COLO829 (cell line): ENCODE results near the gene PIGX.
"Not testable (repeated sequence)": the region's sequence is repeated elsewhere in the genome, so short reads cannot be mapped to it uniquely, and the experiment has no call there.

Experiments used
- DNase-seq: peaks from one replicate; pipeline ENCODE4 v3.0.0; 2012; ENCODE audit warnings: low spot score

Gene PIGX

DNA sequence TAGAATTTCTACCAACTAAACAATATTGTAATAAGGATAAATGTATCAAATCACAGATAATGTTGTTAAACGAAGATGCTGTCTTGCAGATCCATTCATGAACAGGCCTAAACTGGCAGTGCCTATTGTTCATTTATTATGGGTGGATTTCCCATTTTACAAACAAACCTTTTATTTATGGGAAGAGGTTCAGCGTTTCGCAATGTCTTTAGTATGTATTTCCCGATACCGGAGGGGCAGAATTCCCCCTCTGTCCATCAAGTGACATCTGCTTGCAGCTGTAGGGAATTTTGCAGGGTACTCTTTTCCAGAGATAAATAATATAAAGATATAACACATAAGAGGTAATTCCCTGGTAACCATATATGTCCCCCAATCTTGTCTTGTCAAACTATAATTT is 5.8 kb upstream of the PIGX start:
- no peak for DNase-seq

DNA sequence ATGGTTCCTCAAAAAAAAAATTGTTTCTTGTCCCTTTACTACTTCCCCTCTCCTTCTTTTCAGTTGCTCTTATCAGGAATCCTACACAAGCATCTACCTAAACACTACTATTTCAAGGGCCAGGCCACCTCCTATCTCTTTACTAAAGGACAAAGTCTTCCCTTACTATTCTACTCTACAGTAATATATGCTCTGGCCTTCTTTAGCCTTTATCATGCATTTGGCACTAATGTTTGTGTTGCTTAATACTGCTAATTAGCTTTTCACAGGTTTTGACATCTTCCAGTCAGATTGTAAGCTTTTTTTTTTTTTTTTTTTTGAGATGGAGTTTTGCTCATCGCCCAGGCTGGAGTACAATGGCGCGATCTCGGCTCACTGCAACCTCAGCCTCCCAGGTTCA is 5.4 kb upstream of the PIGX start:
- no peak for DNase-seq

DNA sequence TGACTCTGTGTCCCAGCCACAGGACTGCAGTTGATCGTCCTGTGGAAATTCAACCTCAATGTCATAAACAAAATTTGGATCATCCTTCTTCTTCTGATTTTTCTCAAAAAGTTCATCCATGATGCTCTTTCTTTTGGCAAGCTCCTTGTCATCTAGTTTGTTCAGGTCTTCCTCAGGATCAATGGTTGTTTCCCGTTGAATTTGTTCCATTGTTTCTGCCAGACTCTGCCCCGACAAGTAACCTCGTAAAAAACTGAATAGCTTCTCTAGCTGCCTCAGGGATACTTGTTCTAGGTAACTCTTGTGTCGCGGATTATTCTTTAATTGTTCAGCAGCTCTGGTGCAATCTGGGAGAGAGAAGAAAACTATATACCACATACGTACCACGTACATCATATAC is 4.6 kb upstream of the PIGX start:
- no peak for DNase-seq

DNA sequence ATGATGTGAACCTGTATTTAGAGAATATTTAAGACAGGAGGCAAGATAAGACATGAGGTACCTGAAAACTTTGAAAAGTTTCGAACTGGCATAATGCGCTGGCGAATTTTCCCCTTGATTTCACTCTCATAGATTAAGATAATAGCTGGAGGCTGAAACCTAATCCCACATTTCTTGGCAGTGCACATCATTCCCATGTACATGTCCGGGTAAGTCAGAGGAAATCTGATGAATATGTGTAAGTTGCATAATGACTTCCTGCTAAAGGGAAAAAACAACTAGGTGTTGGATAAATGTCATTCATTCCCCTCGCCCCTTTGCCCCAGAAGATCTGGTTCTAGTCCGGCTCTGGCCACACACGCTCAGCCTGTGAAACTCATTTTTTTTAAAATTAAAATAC is 3.7 kb upstream of the PIGX start:
- DNase-seq: no peak

DNA sequence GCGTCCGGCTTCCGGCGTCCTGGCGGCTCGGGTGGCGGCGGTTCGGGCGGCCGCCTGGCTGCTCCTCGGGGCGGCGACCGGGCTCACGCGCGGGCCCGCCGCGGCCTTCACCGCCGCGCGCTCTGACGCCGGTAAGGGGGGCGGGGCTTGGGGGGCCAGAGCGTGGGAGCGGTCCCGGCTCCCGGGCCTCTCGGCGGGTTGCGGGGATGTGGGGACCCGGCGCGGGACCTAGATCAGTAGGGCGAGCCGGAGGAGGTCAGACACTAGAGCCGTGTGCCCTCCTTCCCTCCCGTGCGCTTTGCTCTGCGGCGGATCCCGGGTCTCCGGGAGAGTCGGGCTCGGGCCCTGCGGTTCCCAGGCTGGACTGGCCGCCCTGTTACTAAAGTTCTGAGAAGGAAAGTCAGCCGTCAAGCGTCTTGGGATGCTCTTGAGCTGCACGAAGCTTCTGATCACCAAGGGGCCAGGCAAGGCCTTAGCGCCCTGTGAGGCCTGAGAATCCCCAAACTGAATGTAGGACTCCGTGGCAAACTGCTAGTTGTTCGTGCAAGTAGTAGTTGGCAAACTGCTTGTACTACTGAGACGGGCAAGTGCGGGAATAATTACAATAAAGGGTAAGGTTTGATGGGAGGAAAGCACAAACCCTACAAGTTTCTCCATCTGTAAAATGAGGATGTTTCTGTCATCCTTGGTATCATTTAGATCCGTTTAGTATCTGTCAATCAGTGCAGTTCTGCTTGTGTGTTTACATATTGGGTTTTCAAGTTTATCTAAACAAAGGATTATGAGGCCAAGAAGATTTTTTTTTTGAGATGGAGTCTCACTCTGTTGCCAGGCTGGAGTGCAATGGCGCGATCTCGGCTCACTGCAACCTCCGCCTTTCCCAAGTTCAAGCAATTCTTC is 587 bp downstream of the PIGX start:
- DNase-seq: peak; percentile 37

DNA sequence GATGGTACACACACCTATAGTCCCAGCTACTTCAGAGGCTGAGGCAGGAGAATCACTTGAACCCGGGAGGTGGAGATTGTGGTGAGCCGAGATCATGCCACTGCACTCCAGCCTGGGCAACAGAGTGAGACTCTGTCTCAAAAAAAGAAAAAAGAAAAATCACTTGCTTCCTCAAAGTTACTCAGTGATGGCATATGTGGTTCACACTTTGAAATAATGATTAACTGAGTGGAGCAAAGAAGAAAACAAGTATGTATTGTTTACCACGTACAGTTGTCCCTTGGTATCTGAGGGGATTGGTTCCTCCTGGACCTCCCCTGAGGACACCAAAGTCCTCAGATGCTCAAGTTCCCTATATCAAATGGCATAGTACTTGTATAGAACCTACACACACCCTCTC is 5.0 kb downstream of the PIGX start:
- not testable (repeated sequence) for DNase-seq

DNA sequence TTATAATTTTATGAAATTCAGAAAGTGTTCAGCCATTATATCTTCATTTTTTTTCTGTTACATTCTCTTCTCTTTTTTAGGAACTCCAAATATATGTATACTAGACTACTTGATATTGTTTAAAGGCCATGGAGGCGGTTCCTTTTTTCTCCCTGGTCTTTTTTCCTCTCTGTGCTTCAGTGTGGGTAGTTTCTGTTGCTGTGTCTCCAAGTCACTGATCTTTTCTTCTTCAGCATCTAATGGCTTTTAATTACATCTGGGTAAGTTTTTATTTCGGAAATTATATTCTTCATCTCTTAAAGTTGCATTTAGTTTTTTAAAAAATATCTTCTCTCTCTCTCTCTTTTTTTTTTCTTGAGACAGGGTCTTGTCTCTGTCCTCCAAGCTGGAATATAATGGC is 8.9 kb downstream of the PIGX start:
- DNase-seq: no peak

DNA sequence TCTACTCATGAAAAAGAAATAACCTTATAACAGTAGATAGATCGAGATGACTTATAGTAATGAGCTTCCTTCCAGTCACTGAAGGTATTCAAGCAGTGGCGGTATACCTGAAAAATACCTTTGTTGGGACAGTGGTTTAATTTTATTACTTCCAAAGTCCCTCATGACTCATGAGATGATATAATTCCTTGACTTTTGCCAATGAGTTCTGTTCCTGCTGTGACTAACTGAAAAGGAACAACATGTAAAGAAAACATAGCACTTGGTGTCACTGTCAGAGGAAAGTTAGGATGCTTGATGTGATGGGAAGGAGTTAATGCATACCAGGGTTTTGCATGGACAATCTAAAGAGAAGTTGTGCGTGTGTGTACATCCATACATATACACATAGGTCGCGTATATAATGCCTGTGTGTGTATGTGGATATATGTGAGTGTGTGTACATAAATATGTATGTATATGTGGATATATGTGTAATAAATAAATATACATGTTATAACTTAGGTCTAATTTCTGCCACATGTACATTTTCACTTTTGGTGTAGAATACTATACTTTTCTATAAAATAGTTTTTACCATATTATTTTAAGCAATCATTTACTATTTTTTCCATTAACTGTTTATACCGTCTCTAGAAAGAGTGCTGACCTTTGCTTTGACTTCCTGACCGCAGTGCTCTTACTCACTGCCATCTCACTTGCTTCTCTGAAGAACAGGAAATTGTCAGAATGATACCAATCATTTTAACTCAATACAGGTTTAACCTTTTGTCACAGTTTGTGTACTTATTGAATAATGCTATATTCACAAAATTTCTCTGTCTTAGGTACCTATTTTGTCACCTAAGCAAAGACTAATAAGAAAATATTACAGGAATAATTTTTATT is 14.9 kb downstream of the PIGX start:
- no peak for DNase-seq

DNA sequence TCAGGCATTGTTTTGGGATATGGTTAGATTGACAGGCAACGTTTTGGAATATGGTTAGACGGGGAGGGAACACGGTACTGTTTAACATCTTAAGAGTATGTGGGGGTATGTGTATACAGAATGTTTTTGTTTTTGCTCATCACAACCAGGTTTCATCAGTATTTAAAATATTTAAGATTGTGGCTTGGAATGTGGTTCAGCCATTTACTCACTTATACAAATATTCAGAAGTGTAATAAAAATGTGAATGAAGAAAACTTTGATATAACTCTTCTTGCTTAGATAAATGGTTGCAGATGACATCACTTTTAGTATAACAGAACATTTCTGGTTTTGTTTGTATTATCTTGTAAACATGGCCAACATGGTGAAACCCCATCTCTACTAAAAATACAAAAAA is 23.6 kb downstream of the PIGX start:
- no peak for DNase-seq

DNA sequence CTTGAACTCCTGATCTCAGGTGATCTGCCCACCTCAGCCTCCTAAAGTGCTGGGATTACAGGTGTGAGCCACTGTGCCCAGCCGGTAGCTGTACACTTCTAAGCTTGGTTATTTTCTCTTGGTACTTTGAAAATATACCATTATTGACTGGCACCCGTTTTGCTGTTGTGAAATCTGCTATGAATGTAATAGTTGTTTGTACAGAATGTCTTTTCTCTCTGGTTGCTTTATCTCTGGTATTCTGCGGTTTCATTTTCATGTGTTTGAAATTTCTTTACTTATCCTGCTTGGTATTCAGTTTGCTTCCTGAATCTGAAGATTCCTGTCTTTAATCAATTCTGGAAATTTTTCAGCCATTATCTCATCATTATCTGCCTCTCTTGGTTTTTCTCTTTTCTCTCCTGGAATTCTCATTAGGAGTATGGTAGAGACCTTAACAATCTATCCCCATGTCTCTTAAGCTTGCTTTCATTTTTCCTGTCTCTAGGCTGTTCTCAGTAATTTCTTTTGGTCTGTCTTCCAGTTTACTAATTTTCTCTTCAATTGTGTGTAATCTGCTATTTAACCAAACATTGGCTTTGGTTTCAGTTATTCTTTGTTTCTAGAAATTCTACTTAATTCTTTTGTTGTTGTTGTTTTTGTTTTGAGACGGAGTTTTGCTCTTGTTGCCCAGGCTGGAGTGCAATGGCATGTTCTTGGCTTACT is 24.6 kb downstream of the PIGX start:
- no peak for DNase-seq

DNA sequence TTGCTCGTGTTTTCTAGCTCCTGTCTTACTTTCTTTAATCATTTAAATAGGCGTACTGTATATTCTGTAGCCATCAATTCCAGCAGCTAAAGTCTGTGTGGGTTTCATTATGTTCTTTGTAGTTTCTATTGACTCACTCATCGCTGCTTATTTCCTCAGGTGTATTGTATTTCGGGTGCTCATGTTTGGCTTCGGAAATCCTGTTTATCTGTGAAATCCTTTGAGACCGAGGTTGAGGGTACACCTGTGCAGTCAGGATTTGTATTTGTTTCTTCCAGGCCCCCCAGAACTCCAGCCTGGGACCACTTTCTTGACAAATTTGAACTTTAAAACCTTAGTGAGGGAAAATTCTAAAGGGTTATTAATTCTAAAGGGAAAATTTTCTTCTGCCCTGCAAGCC is 25.5 kb downstream of the PIGX start:
- DNase-seq: no peak

DNA sequence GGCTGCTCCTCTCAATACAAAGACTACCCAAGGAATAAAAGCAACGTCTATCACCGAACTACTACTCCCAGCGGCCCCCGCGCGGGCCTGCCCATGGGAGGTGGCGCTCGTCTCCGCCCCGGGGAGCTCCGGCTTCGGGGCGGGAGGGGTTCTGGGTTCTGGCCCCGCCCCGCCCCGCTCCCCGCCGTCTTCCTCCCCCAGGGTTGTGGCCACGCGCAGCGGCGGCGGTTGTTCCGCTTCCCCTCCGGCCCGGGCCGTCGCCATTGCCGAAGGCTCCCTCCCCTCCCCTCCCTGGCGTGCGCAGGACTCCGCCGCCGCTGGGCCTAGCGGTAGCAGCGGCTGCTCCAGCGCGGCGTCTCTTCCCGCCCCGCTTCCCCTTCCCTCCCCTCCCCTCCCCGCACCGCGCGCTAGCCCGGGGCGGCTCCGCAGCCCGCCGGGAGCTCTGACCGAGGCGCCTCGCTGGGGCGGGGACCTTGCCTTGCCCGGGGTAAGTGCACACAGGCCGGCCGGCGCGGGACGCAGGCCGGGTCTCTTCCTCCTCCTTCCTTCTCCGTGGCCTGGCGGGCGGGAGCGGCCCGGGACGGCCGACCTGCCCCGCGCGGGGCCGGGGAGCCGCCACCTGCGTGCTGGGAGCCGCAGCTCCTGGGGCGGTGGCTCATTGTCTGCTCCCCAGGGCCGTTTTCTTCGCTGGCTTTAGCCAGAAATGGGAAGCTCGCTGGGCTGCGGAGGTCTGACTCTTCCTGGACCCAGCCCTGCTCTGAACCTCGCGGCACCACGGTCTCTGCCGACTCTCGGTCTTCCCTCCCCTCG is 27.7 kb downstream of the PIGX start, which contains the start of gene PAK2:
PAK2 (plus strand) TSS at position 187 of the 810 bp plus-strand sequence. CDS start 42,790 bp downstream, outside the sequence.
- peak; percentile 85 for DNase-seq

DNA sequence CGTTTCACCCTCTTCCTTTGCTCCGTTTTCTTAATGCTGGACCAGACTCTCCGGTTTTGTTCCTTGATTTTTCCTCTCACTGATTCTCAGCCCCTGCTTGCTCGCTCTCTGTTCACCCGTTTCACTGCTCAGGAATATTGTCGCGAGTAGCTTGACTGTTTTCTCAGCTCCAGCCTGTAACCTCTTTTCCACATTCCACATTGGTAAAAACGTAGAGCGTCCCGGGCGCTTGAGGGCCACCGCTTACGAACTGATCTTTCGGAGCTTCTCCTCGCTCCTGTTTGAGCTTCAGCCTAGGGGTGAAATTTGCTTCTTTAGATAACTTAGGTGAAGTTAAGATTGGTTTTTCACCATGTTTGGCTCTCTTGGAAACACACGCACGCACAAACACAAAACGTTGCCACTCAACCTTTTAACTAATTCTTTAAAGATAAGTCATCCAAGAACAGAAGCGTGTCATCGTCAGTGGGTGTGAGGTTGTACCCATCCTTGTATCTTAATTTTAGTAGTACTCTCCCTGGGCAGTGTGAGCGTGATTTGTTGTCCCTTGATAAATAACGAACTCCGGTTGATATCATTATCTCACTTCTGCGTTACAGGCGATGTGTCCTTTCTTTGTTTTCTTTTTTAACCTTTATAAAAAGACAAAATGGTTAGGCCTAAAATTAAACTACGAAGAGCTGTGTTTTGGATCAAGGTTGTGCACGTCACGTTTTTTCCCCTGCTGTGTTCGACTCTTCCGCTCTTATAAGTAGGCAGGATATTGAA is 28.5 kb downstream of the PIGX start:
- no peak for DNase-seq

DNA sequence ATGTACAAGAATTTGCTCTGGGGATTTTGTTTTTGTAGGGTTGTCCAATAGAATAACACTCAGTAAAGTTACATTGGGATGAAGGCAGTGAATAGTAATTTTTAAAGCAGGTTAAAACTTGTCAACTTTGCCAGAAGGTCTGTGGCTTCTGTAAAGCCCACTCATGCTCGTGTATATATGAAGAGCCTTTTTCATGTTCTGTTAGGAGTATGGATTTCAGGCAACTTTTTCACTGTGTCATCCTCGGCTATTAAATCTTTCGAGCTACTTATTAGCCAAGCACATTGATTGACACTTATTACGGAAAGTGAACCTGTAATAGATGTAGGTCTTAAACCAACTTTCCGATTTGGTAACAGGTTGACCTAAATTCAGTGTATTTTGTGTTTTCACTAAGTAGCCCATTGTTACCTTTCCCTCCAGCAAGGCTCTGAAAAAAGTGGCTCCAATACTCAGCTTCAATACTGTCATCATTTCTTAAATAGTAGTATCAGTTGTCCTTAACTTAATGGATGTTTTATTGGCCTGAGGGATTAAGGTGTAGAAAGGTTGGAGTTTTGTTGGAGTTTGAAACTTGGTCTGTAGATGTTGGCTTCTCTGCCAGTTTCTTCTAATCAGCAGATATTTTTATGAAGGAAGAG is 29.2 kb downstream of the PIGX start:
- DNase-seq: no peak

DNA sequence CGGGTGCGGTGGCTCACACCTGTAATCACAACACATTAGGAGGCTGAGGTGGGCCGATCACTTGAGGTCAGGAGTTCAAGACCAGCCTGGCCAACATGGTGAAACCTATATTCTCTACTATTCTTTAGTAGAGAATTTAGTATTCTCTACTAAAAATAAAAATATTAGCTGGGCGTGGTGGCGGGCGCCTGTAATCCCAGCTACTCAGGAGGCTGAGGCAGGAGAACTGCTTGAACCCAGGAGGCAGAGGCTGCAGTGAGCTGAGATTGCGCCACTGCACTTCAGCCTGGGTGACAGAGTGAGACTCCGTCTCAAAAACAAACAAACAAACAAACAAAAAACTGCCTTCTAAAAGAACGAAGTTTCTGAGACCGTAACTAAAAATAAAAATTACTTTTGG is 31.4 kb downstream of the PIGX start:
- not testable (repeated sequence) for DNase-seq

DNA sequence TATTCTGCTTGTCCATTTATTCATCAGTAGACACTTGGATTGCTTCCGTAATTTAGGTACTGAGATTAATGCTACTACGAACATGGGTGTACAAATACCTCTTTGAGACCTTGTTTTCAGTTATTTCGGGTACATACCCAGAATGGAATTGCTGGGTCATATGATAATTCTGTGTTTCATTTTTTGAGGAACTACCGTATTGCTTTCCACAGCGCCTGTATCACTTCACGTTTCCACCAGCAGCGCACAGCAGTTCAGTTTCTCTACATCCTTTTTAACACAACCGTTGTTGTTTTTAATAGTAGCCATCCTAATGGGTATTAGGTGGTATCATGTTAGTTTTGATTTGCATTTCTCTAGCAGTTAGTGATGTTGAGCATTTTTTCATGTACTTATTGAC is 36.9 kb downstream of the PIGX start:
- no peak for DNase-seq

DNA sequence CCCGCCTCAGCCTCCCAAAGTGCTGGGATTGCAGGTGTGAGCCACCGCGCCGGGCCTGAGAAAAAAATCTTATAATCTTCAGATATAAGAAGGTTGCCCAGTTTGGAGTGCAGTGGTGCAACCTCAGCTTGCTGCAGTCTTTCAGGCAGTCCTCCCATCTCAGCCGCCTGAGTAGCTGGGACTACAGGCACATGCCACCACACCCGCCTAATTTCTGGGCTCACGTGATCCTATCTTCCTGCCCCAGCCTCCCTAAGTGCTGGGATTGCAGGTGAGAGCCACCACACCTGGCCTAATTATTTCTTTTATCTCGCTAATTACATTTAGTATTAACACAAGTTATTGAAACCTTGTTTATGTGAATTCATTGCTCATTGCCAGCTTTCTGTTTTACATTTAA is 41.0 kb downstream of the PIGX start:
- no peak for DNase-seq

DNA sequence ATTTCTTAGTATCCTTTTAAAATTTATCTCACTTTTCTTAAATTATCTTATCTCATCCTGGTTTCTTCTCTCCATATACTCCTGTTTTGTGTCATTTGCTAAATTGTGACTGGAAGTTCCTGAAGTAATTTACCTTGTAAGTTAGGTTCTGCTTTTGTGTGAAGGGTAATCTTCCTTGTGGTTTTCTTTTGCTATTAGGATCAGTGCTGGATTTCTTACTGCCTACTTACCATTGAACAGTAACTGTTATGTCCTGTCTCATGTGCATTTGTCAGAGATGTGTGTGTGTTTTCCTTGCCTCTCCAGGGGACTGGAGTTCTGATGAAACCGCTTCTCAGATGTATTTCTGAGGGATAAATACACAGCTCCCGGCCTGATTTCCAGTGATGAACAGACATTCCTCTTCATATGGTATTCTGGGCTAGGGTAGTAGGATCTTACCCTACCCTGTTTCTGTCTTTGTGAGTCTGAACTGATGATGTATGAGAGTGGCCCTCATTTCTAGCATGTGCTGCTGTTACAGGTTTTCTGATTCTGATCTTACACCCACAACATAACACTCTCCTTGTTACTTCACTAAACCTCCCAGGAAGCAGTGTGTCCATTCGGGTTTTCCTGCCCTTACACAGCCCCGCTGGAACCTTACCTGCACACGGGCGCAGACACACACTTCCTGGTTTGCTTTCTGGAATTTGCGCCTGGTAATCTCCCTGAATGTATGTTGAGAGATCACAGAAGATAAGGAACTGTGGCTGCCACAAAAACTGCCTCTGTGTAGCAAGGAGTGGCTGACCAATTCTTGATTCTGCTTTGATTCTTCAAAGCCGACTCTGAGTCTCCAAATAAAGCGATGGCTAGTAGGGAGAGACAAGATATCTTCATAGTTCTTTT is 42.2 kb downstream of the PIGX start:
- DNase-seq: no peak

DNA sequence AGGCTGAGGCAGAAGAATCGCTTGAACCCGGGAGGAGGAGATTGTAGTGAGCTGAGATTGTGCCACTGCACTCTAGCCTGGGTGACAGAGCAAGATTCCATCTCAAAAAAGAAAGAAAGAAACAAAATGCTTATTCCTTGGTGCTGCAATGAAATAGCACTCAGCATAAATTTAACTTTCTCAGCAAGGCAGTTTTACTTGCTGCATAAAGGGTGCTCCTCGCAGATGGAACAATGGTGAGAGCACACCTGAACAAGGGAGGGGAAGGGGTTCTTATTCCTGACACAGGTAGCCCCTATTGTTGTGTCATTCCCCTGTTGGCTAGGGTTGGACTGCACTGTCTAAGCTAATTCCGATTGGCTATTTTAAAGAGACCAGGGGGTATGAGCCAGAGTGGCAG is 44.6 kb downstream of the PIGX start:
- DNase-seq: no peak
